ENCODE measurements around the gene RARRES1. TPM values are rescaled to one million over a fixed set of nuclear protein-coding genes. Genes with fewer than 3 reads are reported as not detected.

RARRES1 gene
- total RNA-seq, 1 donor from 2014 or later: 14.6 TPM

GRCh38 chr3:158738653-158739052 lies 6.4 kb upstream of the RARRES1 start:
- ATAC-seq (no peak), DNase-seq (no peak)
- intact Hi-C loops (cut with micrococcal nuclease): no loop called here

- intact Hi-C loops (cut with micrococcal nuclease): no loop called here
- ATAC-seq (no peak), DNase-seq (no peak)
Observed at GRCh38 chr3:158737976-158738615, 5.8 kb upstream of the RARRES1 start.

DNA sequence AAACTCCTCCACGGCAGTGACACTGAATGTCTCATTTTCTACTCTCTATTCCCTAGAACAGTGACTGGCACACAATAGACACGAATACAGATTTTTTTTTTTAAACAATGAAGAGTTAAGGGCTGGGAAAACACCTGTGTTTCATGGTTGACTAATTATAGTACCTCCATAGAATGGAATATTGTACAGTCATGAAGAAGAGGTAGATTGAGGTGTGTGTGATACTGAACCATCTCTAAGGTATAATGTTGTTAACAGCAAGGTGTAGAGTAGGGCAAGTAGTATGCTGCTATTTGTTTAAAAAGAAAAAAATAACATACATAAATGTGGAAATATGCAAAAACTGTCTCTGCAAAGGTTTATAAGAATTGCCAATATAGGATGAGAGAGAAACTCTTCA lies 5.2 kb upstream of the RARRES1 start:
- no peak for DNase-seq
- intact Hi-C loops (cut with micrococcal nuclease): no loop called here
- ATAC-seq: no peak

DNA sequence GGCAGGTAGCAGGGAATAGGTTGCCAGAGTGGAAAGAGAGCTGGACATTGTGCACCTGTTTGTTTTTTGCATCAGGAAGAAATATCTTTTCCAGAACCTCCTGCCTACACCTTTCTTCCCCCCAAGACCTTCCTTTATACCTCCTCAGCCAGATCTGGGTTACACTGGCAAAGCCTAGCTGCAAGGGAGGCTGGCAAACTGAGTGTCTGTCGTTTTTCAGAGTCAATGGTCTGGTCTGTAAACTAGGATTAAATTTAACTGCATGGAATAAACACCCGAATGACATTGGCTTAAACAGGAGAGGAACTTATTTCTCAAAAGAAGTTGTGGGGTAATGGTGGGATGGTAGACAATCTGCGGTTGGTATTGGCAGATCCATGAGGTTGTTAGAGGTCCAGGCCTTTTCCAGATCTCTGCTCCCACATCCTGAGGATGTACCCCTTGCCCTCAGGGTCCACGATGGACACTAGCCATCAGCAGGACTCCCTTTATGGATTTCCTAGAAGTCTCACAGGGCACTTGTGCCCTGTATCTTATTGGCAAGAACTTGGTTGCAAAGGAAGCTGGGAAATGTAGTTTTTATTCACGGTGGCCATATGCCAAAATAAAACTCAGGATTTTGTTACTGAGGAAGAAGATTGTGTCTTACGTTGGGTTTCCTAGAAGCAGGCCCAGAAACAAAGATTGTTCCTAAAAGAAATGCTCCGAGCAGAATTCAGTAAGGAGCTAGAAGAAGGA lies 3.2 kb upstream of the RARRES1 start:
- DNase-seq (no peak), ATAC-seq (no peak)
- intact Hi-C loops (cut with micrococcal nuclease): no loop called here

- ATAC-seq: no peak
- DNase-seq: no peak
- intact Hi-C loops (cut with micrococcal nuclease): no loop called here
Observed at GRCh38 chr3:158733656-158734055, 1.4 kb upstream of the RARRES1 start.

DNA sequence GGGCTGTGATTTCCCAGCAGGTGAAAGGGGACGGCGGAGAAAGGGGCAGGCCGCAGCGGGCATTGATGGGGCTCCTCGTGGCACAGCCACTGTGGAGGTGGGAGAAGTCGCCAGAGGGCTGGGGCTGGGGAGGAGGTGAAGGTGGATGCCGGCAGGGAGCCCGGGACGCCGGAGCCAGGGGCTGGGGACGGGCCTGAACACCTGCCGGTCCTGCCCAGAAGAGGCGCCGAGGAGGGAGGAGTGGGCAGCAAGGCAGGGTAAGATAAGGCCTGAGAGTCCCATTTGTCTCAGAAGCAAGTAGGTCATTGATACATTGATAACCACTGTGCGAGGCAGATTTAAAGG lies 571 bp upstream of the RARRES1 start:
- intact Hi-C loops (cut with micrococcal nuclease): no loop called here
- DNase-seq (no peak), ATAC-seq (no peak)

DNA sequence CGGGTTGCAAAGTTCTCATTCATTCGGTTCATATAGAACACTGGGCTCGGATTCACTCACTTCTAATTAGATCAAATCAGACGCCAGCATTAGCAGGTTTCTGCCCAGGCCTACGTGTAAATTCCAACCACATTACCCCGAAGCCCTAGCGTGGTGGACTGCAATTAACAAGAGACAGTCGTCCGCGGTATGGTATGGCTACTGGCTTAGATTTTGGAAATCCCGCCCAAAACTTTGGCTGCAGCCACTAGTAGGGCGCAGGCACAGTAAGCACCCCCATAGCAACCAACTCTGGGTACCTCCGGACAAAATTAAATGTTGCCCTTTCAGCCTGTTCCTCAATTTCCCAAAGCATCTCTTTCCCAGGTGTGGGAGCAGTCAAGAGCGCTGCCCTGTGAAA lies 771 bp downstream of the RARRES1 start:
- no peak for ATAC-seq
- intact Hi-C loops (cut with micrococcal nuclease): no loop called here
- DNase-seq: no peak

GRCh38 chr3:158728851-158729250 lies 3.4 kb downstream of the RARRES1 start:
- DNase-seq: no peak
- no peak for ATAC-seq
- intact Hi-C loops (cut with micrococcal nuclease): loop anchor here (2.0 kb wide), 1 partner anchor 60 kb away; no protein-coding TSS in a partner anchor

- ATAC-seq (no peak), DNase-seq (no peak)
- intact Hi-C loops (cut with micrococcal nuclease): loop anchor here (2.0 kb wide), 1 partner anchor 61 kb away; no protein-coding TSS in a partner anchor
Observed at GRCh38 chr3:158728061-158728377, 4.2 kb downstream of the RARRES1 start.

- DNase-seq: no peak
- intact Hi-C loops (cut with micrococcal nuclease): loop anchor here (2.0 kb wide), 1 partner anchor 61 kb away; no protein-coding TSS in a partner anchor
- peak; percentile 17 for ATAC-seq
Observed at GRCh38 chr3:158727206-158728060, 4.8 kb downstream of the RARRES1 start.

DNA sequence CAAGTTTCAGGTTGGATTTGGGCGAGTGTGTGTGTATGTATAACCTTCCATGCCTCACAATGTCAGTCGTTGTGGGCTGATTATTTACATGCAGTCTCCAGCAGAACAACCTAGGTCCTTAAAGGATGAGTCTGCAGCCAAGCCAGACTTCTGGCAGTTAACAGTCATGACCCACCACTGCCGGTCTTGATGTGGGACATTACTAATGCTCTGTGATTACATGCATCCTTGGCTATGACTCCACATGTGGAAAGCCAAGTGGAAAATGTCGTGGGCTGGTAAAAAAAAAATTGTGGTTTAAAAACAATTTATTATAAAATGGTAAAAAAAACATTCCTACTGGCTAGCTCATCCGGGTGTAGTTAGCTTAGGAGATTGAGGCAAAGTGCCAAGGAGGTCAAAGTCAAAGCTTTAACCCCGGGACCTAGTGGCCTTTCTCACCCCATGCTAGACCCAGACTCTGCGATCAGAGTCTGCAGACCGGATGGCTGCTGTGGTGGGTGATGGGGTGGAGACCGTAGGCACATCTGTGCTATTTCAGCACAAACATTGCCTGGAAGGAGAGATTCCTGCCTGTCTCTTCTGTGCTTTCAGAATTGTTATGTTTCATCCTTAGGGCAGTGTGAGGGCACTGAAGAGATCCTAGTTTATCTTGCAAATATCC lies 6.8 kb downstream of the RARRES1 start:
- DNase-seq (no peak), ATAC-seq (peak; percentile 79)
- intact Hi-C loops (cut with micrococcal nuclease): no loop called here

DNA sequence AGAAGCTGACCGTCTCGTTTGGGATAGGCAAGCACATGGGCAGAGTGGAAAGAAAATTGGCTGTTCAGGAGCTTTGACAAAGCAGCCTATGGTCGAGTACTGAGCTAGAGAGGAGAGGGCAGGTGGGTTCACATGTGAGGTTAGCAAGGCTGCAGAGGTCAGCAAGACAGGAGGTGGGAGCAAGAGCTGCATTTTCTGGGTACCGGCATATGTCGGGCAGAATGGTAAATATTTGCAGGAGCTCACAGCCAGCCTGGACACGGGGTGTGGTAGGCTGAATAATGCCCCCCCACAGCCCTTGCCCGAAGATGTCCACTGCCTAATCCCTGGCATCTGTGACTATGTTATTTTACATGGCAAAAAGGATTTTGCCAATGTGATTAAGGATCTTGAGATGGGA lies 8.3 kb downstream of the RARRES1 start:
- intact Hi-C loops (cut with micrococcal nuclease): no loop called here
- no peak for ATAC-seq
- DNase-seq: no peak

- DNase-seq (no peak), ATAC-seq (no peak)
- intact Hi-C loops (cut with micrococcal nuclease): no loop called here
Observed at GRCh38 chr3:158722108-158722507, 10.1 kb downstream of the RARRES1 start.

- ATAC-seq (peak; percentile 44), DNase-seq (no peak)
- intact Hi-C loops (cut with micrococcal nuclease): no loop called here
Observed at GRCh38 chr3:158718490-158719170, 13.6 kb downstream of the RARRES1 start.

DNA sequence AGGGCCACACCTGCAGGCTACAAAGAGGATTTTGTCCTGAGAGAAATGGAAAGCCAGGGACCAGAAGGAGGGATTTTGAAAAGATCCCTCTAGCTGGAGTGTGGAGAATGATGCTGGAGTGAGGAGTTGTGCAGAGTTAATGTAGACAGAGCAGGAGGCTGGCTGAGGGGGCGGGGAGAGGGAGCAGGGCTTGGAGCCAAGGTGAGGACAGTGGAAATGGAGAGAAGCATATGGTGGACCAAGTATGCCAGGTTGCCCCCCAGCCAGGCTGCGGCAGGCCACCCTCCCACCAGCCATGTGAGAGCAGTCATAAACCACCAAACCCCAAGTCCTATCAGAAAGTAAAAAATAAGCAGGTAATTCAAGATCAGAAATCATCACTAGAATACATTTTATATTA lies 14.7 kb downstream of the RARRES1 start:
- intact Hi-C loops (cut with micrococcal nuclease): no loop called here
- ATAC-seq (no peak), DNase-seq (no peak)

- DNase-seq: peak; percentile 50
- intact Hi-C loops (cut with micrococcal nuclease): no loop called here
Observed at GRCh38 chr3:158713094-158713499, 19.2 kb downstream of the RARRES1 start.

DNA sequence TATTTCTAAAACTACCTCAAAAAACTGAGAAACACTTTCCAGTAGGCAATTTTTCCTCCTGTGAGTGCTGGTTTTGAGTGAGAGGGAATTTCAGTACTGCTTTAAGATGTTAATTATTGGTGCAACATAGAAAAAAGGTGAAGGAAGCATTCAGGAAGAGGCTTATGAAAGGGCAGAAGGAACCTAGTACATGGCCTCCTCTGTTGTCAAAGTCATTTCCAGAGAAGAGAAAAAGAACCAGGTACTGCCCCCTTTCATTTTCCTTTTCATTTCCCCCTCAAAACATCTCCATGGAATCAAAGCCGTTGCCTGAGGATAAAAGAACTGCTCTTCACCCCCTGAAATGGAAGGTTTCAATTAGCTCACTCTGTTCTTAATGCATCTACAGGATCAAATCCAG lies 19.8 kb downstream of the RARRES1 start:
- ATAC-seq: no peak
- intact Hi-C loops (cut with micrococcal nuclease): no loop called here
- DNase-seq: no peak

More at GRCh38 chr3:158713094-158713499, 19.2 kb downstream of the RARRES1 start:
- ATAC-seq: peak; percentile 91

DNA sequence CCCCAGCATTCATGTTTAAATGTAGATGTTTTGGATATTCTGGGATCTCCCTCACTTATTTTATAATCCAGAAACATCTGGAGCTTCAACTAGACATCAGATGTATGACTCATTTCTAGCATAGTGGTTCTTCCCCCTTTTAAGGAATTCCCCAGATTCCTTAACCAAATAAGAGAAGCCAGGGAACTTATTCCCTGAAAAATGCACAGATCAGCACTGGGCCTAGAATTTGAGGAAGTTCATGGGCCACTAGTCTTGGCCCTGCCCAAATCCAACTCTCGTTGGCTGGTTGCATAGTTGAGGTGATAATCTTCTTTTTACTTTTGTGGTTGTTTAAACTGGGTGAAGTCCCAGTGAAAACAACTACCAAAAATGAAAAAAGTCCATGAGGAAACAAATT lies 20.4 kb downstream of the RARRES1 start:
- ATAC-seq (peak; percentile 46), DNase-seq (no peak)
- intact Hi-C loops (cut with micrococcal nuclease): no loop called here

GRCh38 chr3:158710601-158711000 lies 21.7 kb downstream of the RARRES1 start:
- intact Hi-C loops (cut with micrococcal nuclease): no loop called here
- ATAC-seq (no peak), DNase-seq (no peak)

All from left ventricle myocardium superior (tissue), 1 donor.